GM12878 (cell line): ENCODE results near the gene SELE. TPM values are rescaled to one million over a fixed set of nuclear protein-coding genes. Genes with fewer than 3 reads are reported as not detected.

Experiments
- ATAC-seq: fragments of 200-7000 bp; cut with Tn5 transposase; 3 replicates; pipeline ENCODE4 v1.9.1; 2020; ENCODE audit warnings: mild to moderate bottlenecking, moderate library complexity
- BruUV-seq: library from RNA; stranded (reverse); fragments of 400-500 nt; replicated peaks from 2 replicates; lab custom pipeline; 2021; lab: Mats Ljungman, UMichigan
- CTCF ChIA-PET: fragments of 300-600 bp; sonication (Branson Sonifier 250); formaldehyde crosslinking; extraction: SDS; loops from one replicate; lab custom pipeline; 2021; ENCODE audit warnings: inconsistent platforms; lab: Yijun Ruan, JAX
- POLR2A ChIA-PET: fragments of 350-600 bp; formaldehyde crosslinking; extraction: SDS; loops from one replicate; lab custom pipeline; 2021; ENCODE audit warnings: inconsistent platforms; lab: Charles Lee
- RAD21 ChIA-PET: fragments of 300-600 bp; sonication (Branson Sonifier 250); formaldehyde crosslinking; loops from one replicate; lab custom pipeline; 2023; ENCODE audit warnings: antibody characterized with exemption; ENCODE audit not compliant: unreplicated experiment; lab: Charles Lee
- SMC1A ChIA-PET: fragments of 300-600 bp; sonication (Branson Sonifier 250); formaldehyde crosslinking; loops from one replicate; lab custom pipeline; 2023; ENCODE audit not compliant: unreplicated experiment, uncharacterized antibody; lab: Charles Lee
- DNase-seq: peaks from one replicate; pipeline ENCODE4 v3.0.0-alpha.2; 2011; ENCODE audit warnings: low read depth, low spot score
- FAIRE-seq: peaks from 3 replicates; lab custom pipeline; 2011; peaks lifted over from hg19 to GRCh38; lab: Jason Lieb, UNC
- H2AFZ ChIP-seq: 2 replicates; pipeline ENCODE4 v1.6.0; 2011; ENCODE audit warnings: low read depth, low read length, control low read depth; ENCODE audit not compliant: control insufficient read depth
- H3K27ac ChIP-seq: 2 replicates; pipeline ENCODE4 v1.5.1; 2011; ENCODE audit warnings: control low read depth; ENCODE audit not compliant: control insufficient read depth, insufficient read depth
- H3K27me3 ChIP-seq, 2 experiments: replicated peaks in 1 of 2; 2 replicates each; pipeline versions ENCODE4 v1.6.0 to v1.6.1; 2011; ENCODE audit warnings: low read length in 1 of 2; ENCODE audit not compliant: control insufficient read depth in 2 of 2, insufficient read depth in 2 of 2
- H3K36me3 ChIP-seq, 2 experiments: 2 replicates each; pipeline ENCODE4 v1.5.1; 2011; ENCODE audit warnings: low read length in 1 of 2; ENCODE audit not compliant: control insufficient read depth in 2 of 2, insufficient read depth in 2 of 2
- H3K4me1 ChIP-seq: 2 replicates; pipeline ENCODE4 v1.6.1; 2011; ENCODE audit warnings: mild to moderate bottlenecking, low read length, moderate library complexity, mixed read lengths; ENCODE audit not compliant: control insufficient read depth, insufficient read depth
- H3K4me2 ChIP-seq: 2 replicates; pipeline ENCODE4 v1.6.0; 2011; ENCODE audit warnings: control low read depth; ENCODE audit not compliant: control insufficient read depth, insufficient read depth
- H3K4me3 ChIP-seq: fragments of 200-600 bp; sonication (generic); 2 replicates; pipeline ENCODE4 v1.5.1; 2016
- H3K79me2 ChIP-seq: 2 replicates; pipeline ENCODE4 v1.6.0; 2011; ENCODE audit warnings: low read length; ENCODE audit not compliant: control insufficient read depth, insufficient read depth
- H3K9ac ChIP-seq: 2 replicates; pipeline ENCODE4 v1.8.0; 2011; ENCODE audit warnings: low read length, control low read depth, mixed read lengths; ENCODE audit not compliant: control insufficient read depth, insufficient read depth
- H3K9me3 ChIP-seq: replicated peaks from 3 replicates; pipeline ENCODE4 v1.5.1; 2011; ENCODE audit warnings: mild to moderate bottlenecking, low read length; ENCODE audit not compliant: control insufficient read depth, insufficient read depth
- H4K20me1 ChIP-seq: 2 replicates; pipeline ENCODE4 v1.6.0; 2011; ENCODE audit not compliant: control insufficient read depth, insufficient read depth
- BMI1 ChIP-seq: fragments of 450-650 bp; IDR thresholded peaks from 2 replicates; pipeline ENCODE4 v1.6.1; 2016; ENCODE audit warnings: mild to moderate bottlenecking, moderate library complexity, borderline replicate concordance
- CBFB ChIP-seq: IDR thresholded peaks from 2 replicates; pipeline ENCODE4 v1.6.1; 2016; ENCODE audit warnings: antibody characterized with exemption, low read depth
- HCFC1 ChIP-seq: fragments of 150-350 bp; IDR thresholded peaks from 2 replicates; pipeline ENCODE4 v1.6.1; 2014; ENCODE audit warnings: low read length
- NFXL1 ChIP-seq: fragments of 450-650 bp; IDR thresholded peaks from 2 replicates; pipeline ENCODE4 v1.6.1; 2017; ENCODE audit warnings: antibody characterized with exemption, mild to moderate bottlenecking, borderline replicate concordance
- NKRF ChIP-seq: fragments of 450-650 bp; conservative IDR thresholded peaks from 2 replicates; pipeline ENCODE4 v1.6.1; 2017; ENCODE audit warnings: mild to moderate bottlenecking, moderate library complexity
- NR2C1 ChIP-seq: fragments of 450-650 bp; IDR thresholded peaks from 2 replicates; pipeline ENCODE4 v1.6.1; 2017; ENCODE audit warnings: antibody characterized with exemption, mild to moderate bottlenecking, moderate library complexity
- RUNX3 ChIP-seq: IDR thresholded peaks from 2 replicates; pipeline ENCODE4 v1.6.1; 2012; ENCODE audit warnings: low read length, inconsistent platforms
- SKIL ChIP-seq: fragments of 450-650 bp; IDR thresholded peaks from 2 replicates; pipeline ENCODE4 v1.6.1; 2017; ENCODE audit warnings: mild to moderate bottlenecking, low read depth, inconsistent platforms; ENCODE audit not compliant: poor library complexity, severe bottlenecking
- SPI1 ChIP-seq: IDR thresholded peaks from 2 replicates; pipeline ENCODE4 v1.6.1; 2011; ENCODE audit warnings: low read depth, mild to moderate bottlenecking, low read length, moderate library complexity, borderline replicate concordance; ENCODE audit not compliant: insufficient read depth
- SRF ChIP-seq, 2 experiments: IDR thresholded peaks; 2 replicates each; pipeline ENCODE4 v1.6.1; 2011; ENCODE audit warnings: low read depth in 2 of 2, low read length in 2 of 2, mild to moderate bottlenecking in 1 of 2, moderate library complexity in 1 of 2
- TBL1XR1 ChIP-seq: IDR thresholded peaks from 2 replicates; pipeline ENCODE4 v1.6.1; 2012; ENCODE audit warnings: low read depth, low read length, improper control_type of control experiment
- WRNIP1 ChIP-seq: IDR thresholded peaks from 2 replicates; pipeline ENCODE4 v1.6.1; 2011; ENCODE audit warnings: low read depth, low read length, improper control_type of control experiment, borderline replicate concordance
- ZNF384 ChIP-seq: IDR thresholded peaks from 2 replicates; pipeline ENCODE4 v1.6.1; 2012; ENCODE audit warnings: low read depth, mild to moderate bottlenecking, low read length, improper control_type of control experiment, borderline replicate concordance
- ZNF687 ChIP-seq: fragments of 450-650 bp; IDR thresholded peaks from 2 replicates; pipeline ENCODE4 v1.6.1; 2017; ENCODE audit warnings: mild to moderate bottlenecking, moderate library complexity
- WGBS: methylation state at CpG from one replicate; pipeline ENCODE4 v1.1.6; 2016; ENCODE audit warnings: low lambda C conversion rate; ENCODE audit not compliant: insufficient replicate concordance, insufficient coverage; ENCODE audit errors: missing lambda C conversion rate; 5-methylcytosine and 5-hydroxymethylcytosine counted together
- in situ Hi-C: fragments of 300-500 bp; cut with MboI; formaldehyde crosslinking; loops from 9 replicates; pipeline ENCODE4 v1.14.3; 2018; ENCODE audit warnings: mixed read lengths
- intact Hi-C: fragments of 100-400 bp; cut with micrococcal nuclease; formaldehyde crosslinking; loops from one replicate; pipeline ENCODE4 v1.14.2; 2022; ENCODE audit not compliant: unreplicated experiment
- polyA plus RNA-seq, 11 experiments: library from polyadenylated mRNA; depleted of rRNA in 4 of 11; unstranded in 6 of 11; stranded (reverse) in 5 of 11; fragments of >200 nt; fragmentation: Nextera tagmentation in 4 of 11; fragmentation: Illumina TruSeq in 1 of 11; extraction: Ambion mirVana in 4 of 11; extraction: Trizol in 1 of 11; gene quantifications; 1 replicate in 1 of 11; 2 replicates in 10 of 11; pipeline versions ENCODE4 v1.2.1 to v1.2.3, GENCODE V29; 2011 to 2016; ENCODE audit warnings: inconsistent platforms in 2 of 11, missing spikeins in 2 of 11, low read depth in 1 of 11
- total RNA-seq, 4 experiments: library from RNA; depleted of rRNA in 3 of 4; stranded (reverse); fragments of >200 nt in 3 of 4; fragmentation: Illumina TruSeq in 1 of 4; extraction: Trizol in 1 of 4; gene quantifications; 2 replicates each; pipeline versions ENCODE4 v1.2.1 to v1.2.3, GENCODE V29; 2013 to 2021

Gene SELE
- total and polyA plus RNA-seq, 10 of the 15 experiments (the other 5 are each of a cell fraction or from before 2014, with no cell fraction given): not detected

GRCh38 chr1:169724168-169724567 is 9.7 kb downstream of the SELE start (continued):
- TF ChIP-seq SKIL: no peak
- TF ChIP-seq ZNF384: no peak
- TF ChIP-seq RUNX3: no peak
- TF ChIP-seq NR2C1: no peak
- TF ChIP-seq ZNF687: no peak
- no peak for TF ChIP-seq CBFB
- TF ChIP-seq HCFC1: no peak
- TF ChIP-seq, all 136 proteins: peak for 0

- no peaks in the 10 kb centered on the region for H3K36me3 ChIP-seq
- ATAC-seq: no peak
- POLR2A ChIA-PET: no interaction called here
- TF ChIP-seq TBL1XR1 (no peak), NFXL1 (no peak), SPI1 (no peak), NKRF (no peak), WRNIP1 (no peak), SRF (IDR thresholded peaks at IDR 0.05; ENCODE audit: low read depth in 2 of 2, low read length in 2 of 2) (no peak), BMI1 (no peak)
These were observed 10.1 kb downstream of the SELE start for GRCh38 chr1:169723763-169724162.

More at GRCh38 chr1:169723763-169724162, 10.1 kb downstream of the SELE start:
- H3K9ac ChIP-seq: no peak overlapping the region
- no peaks in the 10 kb centered on the region for H3K9me3 ChIP-seq
- H2AFZ ChIP-seq: no peak overlapping the region
- ChIA-PET SMC1A (interaction anchor here (0.6 kb wide), 1 partner anchor 69 kb away, joined by 3 read pairs; no protein-coding TSS in a partner anchor), CTCF (no interaction called here), RAD21 (no interaction called here)
- no TSS peak for BruUV-seq
- H3K27ac ChIP-seq: no peak overlapping the region
- intact Hi-C loops: no loop called here
- no peaks in the 10 kb centered on the region for H3K79me2 ChIP-seq
- 37% methylated on average over 2 of the region's 2 CpGs for WGBS
- H4K20me1 ChIP-seq: no peaks in the 10 kb centered on the region
- DNase-seq (no peak), FAIRE-seq (no peak)
- no peak overlapping the region for H3K4me2 ChIP-seq
- no peaks in the 10 kb centered on the region for H3K4me1 ChIP-seq
- in situ Hi-C loops: no loop called here
- no peak overlapping the region for H3K4me3 ChIP-seq
- no peaks in the 10 kb centered on the region for H3K27me3 ChIP-seq
